ENCODE measurements around the gene DISP1.
"Not testable (repeated sequence)": the region's sequence is repeated elsewhere in the genome, so short reads cannot be mapped to it uniquely, and the experiment has no call there.

The DISP1 gene

GRCh38 chr1:222843469-222844410, 28.9 kb downstream of the DISP1 start:
- DNase-seq (ENCODE audit: extremely low spot score): no peak
- no peak for TF ChIP-seq CTCF (IDR thresholded peaks at IDR 0.05; ENCODE audit: control extremely low read depth, extremely low read depth, low read depth, missing control alignments)
- POLR2A ChIA-PET: no interaction called here
- CTCF ChIA-PET: interaction anchor here (1.2 to 1.4 kb wide), 2 partner anchors 9 to 39 kb away, joined by 3 read pairs; no protein-coding TSS in a partner anchor

GRCh38 chr1:222844411-222844779, 29.6 kb downstream of the DISP1 start:
- ChIA-PET CTCF (interaction anchor here (1.2 to 1.4 kb wide), 2 partner anchors 9 to 38 kb away, joined by 3 read pairs; no protein-coding TSS in a partner anchor), POLR2A (no interaction called here)
- TF ChIP-seq CTCF (IDR thresholded peaks at IDR 0.05; ENCODE audit: control extremely low read depth, extremely low read depth, low read depth, missing control alignments): no peak
- no peak for DNase-seq (ENCODE audit: extremely low spot score)

- ChIA-PET CTCF (no interaction called here), POLR2A (no interaction called here)
- no peak for DNase-seq (ENCODE audit: extremely low spot score)
- TF ChIP-seq CTCF (IDR thresholded peaks at IDR 0.05; ENCODE audit: control extremely low read depth, extremely low read depth, low read depth, missing control alignments): no peak
Measured at GRCh38 chr1:222845763-222846162, 30.9 kb downstream of the DISP1 start.

GRCh38 chr1:222850550-222850949, 35.7 kb downstream of the DISP1 start:
- POLR2A ChIA-PET; CTCF ChIA-PET; DNase-seq (ENCODE audit: extremely low spot score): not testable (repeated sequence)

- TF ChIP-seq CTCF (IDR thresholded peaks at IDR 0.05; ENCODE audit: control extremely low read depth, extremely low read depth, low read depth, missing control alignments): no peak
- no peak for DNase-seq (ENCODE audit: extremely low spot score)
- POLR2A ChIA-PET: no interaction called here
- CTCF ChIA-PET: no interaction called here
Measured at GRCh38 chr1:222852326-222852725, 37.5 kb downstream of the DISP1 start.

- no peak for DNase-seq (ENCODE audit: extremely low spot score)
- POLR2A ChIA-PET: no interaction called here
- no peak for TF ChIP-seq CTCF (IDR thresholded peaks at IDR 0.05; ENCODE audit: control extremely low read depth, extremely low read depth, low read depth, missing control alignments)
- CTCF ChIA-PET: no interaction called here
Measured at GRCh38 chr1:222861062-222861461, 46.2 kb downstream of the DISP1 start.
